Lower leg skin (tissue), 3 donors: Measurements from ENCODE around the gene PTGES3L.

Source experiments
- CTCF ChIP-seq, 3 donors: fragments of 450-650 bp; IDR thresholded peaks; one replicate each; pipeline ENCODE4 v1.5.1; 2016; ENCODE audit warnings: antibody characterized with exemption in 3 of 3, mild to moderate bottlenecking in 3 of 3, moderate library complexity in 2 of 3
- POLR2A ChIP-seq, 2 donors: fragments of 450-650 bp; IDR thresholded peaks; one replicate each; pipeline ENCODE4 v1.6.1; 2016 to 2017; ENCODE audit warnings: antibody characterized with exemption in 2 of 2, mild to moderate bottlenecking in 1 of 2, moderate library complexity in 1 of 2

- TF ChIP-seq CTCF (IDR thresholded peaks at IDR 0.05): no peak
- no peak for TF ChIP-seq POLR2A (IDR thresholded peaks at IDR 0.05)
Observed at GRCh38 chr17:42918902-42919521, 60.9 kb downstream of the PTGES3L start.
